Non-pigmented ciliary epithelial cell (primary cell): Measurements from ENCODE around the gene FASN.
"Not testable (repeated sequence)": the region's sequence is repeated elsewhere in the genome, so short reads cannot be mapped to it uniquely, and the experiment has no call there.

ENCODE experiments used
- DNase-seq: peaks from one replicate; pipeline ENCODE4 v3.0.0-alpha.2; 2010; ENCODE audit warnings: low read depth

FASN gene

DNA sequence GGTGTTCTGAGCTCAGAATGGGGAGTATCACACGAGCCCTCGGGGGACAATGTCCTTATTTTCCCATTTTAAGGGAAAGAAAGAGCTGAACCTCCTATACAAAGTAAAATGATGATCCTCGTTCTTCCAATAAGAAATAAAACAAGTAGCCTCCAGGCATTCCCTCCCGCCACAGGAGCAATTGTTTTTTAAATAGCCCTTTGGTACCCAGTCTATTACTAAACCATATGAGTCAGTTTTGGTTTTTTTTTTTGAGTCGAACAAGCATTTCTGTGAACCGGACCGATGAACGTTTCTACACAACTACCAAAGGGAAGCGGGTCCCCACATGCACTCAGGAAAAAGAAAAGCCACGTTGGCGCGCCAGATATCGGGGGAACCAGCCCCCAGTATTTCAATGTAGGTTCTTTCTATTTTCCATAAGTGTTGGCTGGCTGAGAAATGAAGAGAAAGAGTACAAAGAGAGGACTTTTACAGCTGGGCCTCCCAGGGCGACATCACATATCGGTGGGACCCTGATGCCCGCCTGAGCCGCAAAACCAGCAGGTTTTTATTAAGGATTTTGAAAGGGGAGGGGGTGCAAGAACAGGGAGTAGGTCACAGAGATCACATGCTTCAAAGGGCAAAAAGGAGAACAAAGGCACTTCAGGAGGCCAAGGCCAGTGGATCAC, 56.8 kb downstream of the FASN start:
- no peak for DNase-seq

DNA sequence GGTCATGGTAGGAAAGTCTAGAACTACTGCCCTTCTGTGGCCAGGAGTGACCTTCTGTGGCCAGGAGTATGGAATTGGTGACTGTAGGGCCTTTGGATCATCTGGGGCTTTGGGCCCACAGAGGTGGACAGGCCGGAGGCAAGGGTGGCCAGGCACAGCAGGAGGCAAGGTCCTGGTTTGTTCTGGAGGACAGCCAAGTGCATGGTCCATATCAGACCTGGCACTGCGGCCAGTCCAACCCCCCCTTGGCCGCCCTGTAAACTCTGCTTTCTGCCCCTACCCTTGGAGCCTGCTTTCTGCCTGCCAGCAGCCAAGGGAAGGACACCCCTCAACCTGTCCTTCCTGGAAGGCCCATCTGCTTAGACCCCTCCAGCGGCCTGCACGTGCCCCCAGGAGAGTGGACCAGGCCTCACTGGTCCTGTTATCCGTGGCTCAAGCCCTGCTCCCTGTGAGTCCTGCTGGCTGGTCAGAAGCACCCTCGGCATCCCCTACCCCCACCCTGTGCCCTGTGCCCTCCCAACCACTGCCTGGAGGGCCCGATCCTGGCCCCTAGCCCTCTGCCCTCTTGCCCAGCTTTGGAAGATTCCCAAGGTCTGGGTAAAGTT, 58.2 kb downstream of the FASN start:
- DNase-seq, result no peak

GRCh38 chr17:82038796-82039409, 59.1 kb downstream of the FASN start:
- not testable (repeated sequence) for DNase-seq

DNA sequence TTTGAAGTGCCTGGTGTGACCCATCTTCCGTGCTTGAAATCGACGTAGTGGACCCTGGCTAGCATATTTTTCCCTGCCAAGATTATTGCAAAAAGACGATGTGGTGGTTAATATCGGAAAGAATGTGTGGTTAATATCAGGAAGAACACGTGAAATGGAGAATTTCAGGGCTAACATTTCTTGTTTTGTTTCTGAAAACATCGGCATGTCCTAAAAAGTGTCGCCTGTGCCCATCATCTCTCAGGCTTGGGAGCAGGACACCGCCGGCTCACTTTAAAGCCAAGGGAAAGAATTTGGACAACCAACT, 60.2 kb downstream of the FASN start:
- no peak for DNase-seq

DNA sequence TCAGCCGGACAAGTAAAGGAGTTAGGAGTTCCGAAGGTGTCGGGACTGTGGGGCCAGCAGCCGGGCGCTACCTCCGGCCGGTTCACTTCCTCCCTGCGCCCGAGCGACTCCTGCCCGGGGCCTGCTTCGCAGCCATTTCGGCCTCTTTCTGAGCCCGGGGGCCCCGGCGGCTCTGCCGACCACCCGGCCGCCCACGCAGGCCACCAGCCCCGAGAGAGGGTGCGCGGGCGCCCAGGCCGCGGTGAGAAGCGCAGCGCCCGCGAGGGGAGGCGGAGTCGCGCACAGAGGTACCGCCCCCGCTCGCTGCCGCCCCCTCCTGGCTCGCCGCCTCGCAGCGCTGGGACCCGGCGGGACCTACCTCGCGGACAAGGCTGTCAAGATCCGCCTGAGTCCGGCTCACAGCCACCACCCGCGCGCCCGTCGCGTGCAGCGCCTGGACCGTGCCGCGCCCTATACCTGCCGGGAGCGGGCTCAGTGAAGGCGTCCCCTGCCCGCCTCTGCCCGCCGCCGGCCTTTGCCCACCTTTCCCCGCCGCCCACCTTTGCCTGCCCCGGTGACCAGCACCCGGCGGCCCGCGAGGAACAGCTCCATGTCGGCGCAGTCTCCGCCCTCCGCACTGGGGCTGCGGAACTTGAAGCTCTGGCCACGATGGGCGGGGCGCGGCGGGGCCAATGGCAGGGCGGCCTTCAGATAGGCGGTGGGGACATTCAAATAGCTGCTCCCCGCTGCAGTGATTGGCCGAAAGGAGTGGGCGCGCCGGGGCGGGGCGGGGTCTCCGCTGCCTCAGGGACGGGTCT, 60.7 kb downstream of the FASN start, which contains the start of gene DCXR:
Gene DCXR, minus strand, starts transcription at position 606 of the 797 bp plus-strand sequence. Its CDS starts 15 bp downstream, at position 591.
- DNase-seq, result peak; percentile 61

DNA sequence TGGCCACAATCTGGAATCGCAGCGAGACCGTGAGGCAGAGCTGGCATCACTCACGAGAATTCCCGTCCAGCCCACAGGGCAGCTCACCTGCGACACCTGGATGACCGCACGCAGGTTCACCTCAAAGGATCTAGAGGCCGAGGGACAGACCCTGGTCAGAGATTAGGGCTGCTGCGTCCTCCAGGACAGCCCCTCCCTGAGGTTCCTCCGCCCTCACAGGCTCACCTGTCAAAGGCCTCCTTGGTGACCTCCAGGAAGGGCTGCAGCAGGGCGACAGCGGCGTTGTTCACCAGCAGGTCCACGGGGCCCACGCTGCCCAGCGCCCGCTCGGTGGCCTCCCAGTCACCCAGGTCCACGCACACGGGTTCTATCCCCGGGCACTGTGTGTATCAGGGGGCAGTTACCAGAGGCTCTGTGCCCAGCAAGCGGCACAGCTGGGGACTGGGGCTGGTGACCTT, 61.4 kb downstream of the FASN start:
- no peak for DNase-seq

DNA sequence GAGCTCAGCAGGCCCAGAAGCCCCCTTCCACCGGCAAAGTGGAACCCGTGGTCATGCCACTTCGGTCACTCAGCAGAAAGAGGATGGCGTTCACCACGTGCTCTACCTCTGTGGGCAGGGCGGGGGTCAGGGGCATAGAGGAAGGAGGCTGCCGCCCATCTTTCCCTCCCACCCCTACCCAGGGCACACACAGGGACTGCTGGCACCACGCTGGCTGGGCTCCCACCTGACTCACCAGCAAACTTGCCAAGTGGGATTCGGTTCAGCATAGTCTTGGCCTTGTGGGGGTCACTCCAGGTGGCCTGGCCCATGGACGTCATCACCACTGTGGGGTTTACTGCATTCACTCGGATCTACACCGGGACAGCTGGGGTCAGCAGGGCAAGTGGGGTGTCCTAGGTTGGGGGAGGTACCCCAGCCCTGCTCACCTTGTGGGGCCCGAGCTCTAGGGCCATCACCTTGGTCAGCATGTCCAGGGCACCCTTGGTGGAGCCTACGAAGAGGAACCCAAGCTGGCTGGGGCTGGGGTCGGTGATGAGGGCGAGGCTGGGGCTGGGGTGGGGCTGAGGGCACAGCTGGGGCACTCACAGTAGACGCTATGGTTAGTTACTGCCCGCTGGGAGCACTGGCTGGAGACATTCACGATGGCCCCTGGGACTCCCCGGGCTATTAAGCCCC, 61.9 kb downstream of the FASN start:
- no peak for DNase-seq

DNA sequence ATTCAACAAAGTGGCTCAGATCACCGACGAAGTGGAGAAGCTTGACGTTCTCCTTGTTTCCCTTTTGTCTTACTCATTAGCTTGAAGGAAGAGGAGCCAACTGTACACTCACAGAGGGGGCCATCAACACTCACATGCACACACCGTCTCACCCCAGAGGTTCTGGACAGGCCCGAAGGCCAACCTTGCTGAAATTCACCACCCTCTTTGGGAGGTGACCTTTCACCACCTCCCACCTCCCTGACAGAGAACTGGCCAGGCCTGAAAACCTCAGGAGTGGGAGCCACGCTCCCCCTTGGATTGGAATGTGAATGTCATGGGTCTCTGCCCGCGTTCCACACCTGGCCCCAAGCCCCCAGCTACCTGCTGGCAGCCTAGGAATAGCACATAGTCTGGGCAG, 62.5 kb downstream of the FASN start:
- DNase-seq, result no peak

DNA sequence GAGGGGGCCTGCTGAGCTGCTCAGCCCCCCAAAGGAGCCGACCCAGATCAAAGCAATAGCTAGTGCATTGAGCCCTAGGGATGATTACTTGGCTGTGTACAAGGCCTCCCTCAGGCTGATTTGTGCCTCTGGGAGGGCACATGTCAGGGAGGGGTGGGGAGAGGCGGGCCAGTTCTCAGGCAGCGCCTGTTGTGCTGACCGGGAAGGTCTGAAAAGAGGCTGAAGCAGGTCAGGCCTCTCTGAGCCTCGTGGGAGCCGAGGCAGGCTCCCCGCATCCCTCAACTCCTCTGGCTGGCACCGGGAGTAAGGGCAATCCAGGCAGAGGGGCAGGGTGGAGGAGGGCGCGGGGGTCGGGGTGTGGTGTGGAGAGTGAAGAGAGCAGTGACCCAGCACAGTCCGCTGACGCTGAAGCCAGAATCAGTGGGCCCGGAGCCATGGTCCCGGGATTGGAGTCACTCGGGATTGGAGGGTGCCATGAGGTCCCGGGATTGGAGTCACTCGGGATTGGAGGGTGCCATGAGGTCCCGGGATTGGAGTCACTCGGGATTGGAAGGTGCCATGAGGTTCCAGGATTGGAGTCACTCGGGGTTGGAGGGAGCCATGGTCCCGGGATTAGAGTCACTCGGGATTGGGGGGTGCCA, 63.5 kb downstream of the FASN start:
- no peak for DNase-seq

- no peak for DNase-seq
These were observed 64.5 kb downstream of the FASN start for GRCh38 chr17:82033359-82034085.

- DNase-seq, result no peak
These were observed 66.0 kb downstream of the FASN start for GRCh38 chr17:82031885-82032627.

DNA sequence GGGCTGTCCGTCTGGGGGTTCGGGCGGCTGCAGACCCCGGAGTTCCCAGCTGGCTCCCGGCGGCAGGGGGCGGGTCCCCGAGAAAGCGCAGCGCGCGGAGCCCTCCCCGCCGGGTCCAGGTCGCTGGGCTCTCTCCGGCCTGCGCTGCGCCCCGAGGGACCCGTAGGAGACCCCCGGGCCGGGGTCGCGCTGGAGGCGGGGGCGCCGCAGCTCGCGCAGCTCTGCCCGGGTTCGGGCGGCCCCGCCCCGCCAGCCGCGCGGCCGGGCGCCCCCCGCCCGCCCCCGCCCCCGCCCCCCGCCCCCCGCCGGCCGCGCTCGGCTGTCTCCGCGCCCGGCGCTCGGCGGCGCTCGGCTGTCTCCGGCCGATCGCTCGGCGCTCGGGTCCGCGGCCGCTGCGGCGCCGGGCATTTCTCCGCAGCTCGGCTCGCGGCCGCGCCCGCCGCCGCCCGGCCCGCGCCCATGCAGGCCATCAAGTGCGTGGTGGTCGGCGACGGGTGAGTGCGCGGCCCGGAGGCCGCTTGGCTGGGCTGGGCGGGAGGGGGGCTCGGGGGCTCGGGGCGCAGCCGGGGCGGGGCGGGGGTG, 66.6 kb downstream of the FASN start, which contains the start of gene RAC3:
Gene RAC3, plus strand, starts transcription at position 376 of the 582 bp plus-strand sequence. Its CDS starts 84 bp downstream, at position 460.
- no peak for DNase-seq

- DNase-seq, result peak; percentile 38
These were observed 67.3 kb downstream of the FASN start for GRCh38 chr17:82030470-82031302.

- no peak for DNase-seq
These were observed 68.0 kb downstream of the FASN start for GRCh38 chr17:82029990-82030469.

- DNase-seq, result no peak
These were observed 68.6 kb downstream of the FASN start for GRCh38 chr17:82029391-82029790.

GRCh38 chr17:82028966-82029365, 69.1 kb downstream of the FASN start:
- no peak for DNase-seq
